ENCODE measurements around the gene LCMT1.

The LCMT1 gene

GRCh38 chr16:25078386-25078978 lies 33.1 kb upstream of the LCMT1 start:
- Histone ChIP-seq H3K27me3 (no peaks in the 10 kb centered on the region), H3K9ac (no peak overlapping the region), H3K27ac (no peak overlapping the region), H3K9me3 (peaks cover 5% of the 10 kb centered on the region; the same call in 1 of the 2 replicates), H4K20me1 (no peaks in the 10 kb centered on the region), H3K4me1 (no peaks in the 10 kb centered on the region), H3K4me3 (no peak overlapping the region), H3K36me3 (no peaks in the 10 kb centered on the region), H3K4me2 (no peak overlapping the region)
- TF ChIP-seq Cebpa-rat (IDR thresholded peaks at IDR 0.05), result no peak

GRCh38 chr16:25079637-25080378 lies 31.7 kb upstream of the LCMT1 start:
- no peaks in the 10 kb centered on the region for H3K36me3 ChIP-seq
- no peak overlapping the region for H3K27ac ChIP-seq
- H3K27me3 ChIP-seq, result no peaks in the 10 kb centered on the region
- H3K4me3 ChIP-seq, result no peak overlapping the region
- H3K4me1 ChIP-seq, result no peaks in the 10 kb centered on the region
- H4K20me1 ChIP-seq, result no peaks in the 10 kb centered on the region
- no peak for TF ChIP-seq Cebpa-rat (IDR thresholded peaks at IDR 0.05)
- H3K9ac ChIP-seq, result no peak overlapping the region
- H3K4me2 ChIP-seq, result no peak overlapping the region
- peaks cover 5% of the 10 kb centered on the region; the same call in 1 of the 2 replicates for H3K9me3 ChIP-seq

GRCh38 chr16:25080420-25081131 lies 31.0 kb upstream of the LCMT1 start:
- Histone ChIP-seq H3K4me3 (no peak overlapping the region), H3K27ac (no peak overlapping the region), H3K27me3 (no peaks in the 10 kb centered on the region), H3K4me2 (no peak overlapping the region), H3K4me1 (no peaks in the 10 kb centered on the region), H3K9ac (no peak overlapping the region), H3K9me3 (peaks cover 5% of the 10 kb centered on the region; the same call in 1 of the 2 replicates), H4K20me1 (no peaks in the 10 kb centered on the region), H3K36me3 (no peaks in the 10 kb centered on the region)
- TF ChIP-seq Cebpa-rat (IDR thresholded peaks at IDR 0.05), result no peak

- Histone ChIP-seq H4K20me1 (no peaks in the 10 kb centered on the region), H3K27ac (no peak overlapping the region), H3K9ac (no peak overlapping the region), H3K4me1 (no peaks in the 10 kb centered on the region), H3K36me3 (no peaks in the 10 kb centered on the region), H3K9me3 (peaks cover 5% of the 10 kb centered on the region; the same call in 1 of the 2 replicates), H3K4me3 (no peak overlapping the region), H3K4me2 (no peak overlapping the region), H3K27me3 (no peaks in the 10 kb centered on the region)
- TF ChIP-seq Cebpa-rat (IDR thresholded peaks at IDR 0.05), result no peak
These were observed 29.8 kb upstream of the LCMT1 start for GRCh38 chr16:25081702-25082101.

- Histone ChIP-seq H4K20me1 (no peaks in the 10 kb centered on the region), H3K9me3 (peaks cover 5% of the 10 kb centered on the region; the same call in 1 of the 2 replicates), H3K27me3 (no peaks in the 10 kb centered on the region), H3K4me3 (no peak overlapping the region), H3K36me3 (no peaks in the 10 kb centered on the region), H3K4me1 (no peaks in the 10 kb centered on the region), H3K9ac (no peak overlapping the region), H3K4me2 (no peak overlapping the region), H3K27ac (no peak overlapping the region)
- TF ChIP-seq Cebpa-rat (IDR thresholded peaks at IDR 0.05), result no peak
These were observed 28.5 kb upstream of the LCMT1 start for GRCh38 chr16:25083065-25083464.

- no peak overlapping the region for H3K4me2 ChIP-seq
- no peak overlapping the region for H3K9ac ChIP-seq
- no peak overlapping the region for H3K4me3 ChIP-seq
- no peaks in the 10 kb centered on the region for H3K27me3 ChIP-seq
- H3K36me3 ChIP-seq, result no peaks in the 10 kb centered on the region
- no peaks in the 10 kb centered on the region for H3K4me1 ChIP-seq
- H3K9me3 ChIP-seq, result 0 out of 2 replicates have a peak, but pooled peaks cover 4% of the 10 kb centered on the region
- no peak for TF ChIP-seq Cebpa-rat (IDR thresholded peaks at IDR 0.05)
- H3K27ac ChIP-seq, result no peak overlapping the region
- no peaks in the 10 kb centered on the region for H4K20me1 ChIP-seq
These were observed 27.8 kb upstream of the LCMT1 start for GRCh38 chr16:25083701-25084100.

- Histone ChIP-seq H3K27ac (no peak overlapping the region), H3K4me2 (no peak overlapping the region)
- no peak for TF ChIP-seq Cebpa-rat (IDR thresholded peaks at IDR 0.05)
These were observed 26.7 kb upstream of the LCMT1 start for GRCh38 chr16:25084797-25085196.

GRCh38 chr16:25087761-25088160 lies 23.8 kb upstream of the LCMT1 start:
- H4K20me1 ChIP-seq, result no peaks in the 10 kb centered on the region
- H3K9ac ChIP-seq, result no peak overlapping the region
- H3K4me1 ChIP-seq, result no peaks in the 10 kb centered on the region
- H3K27me3 ChIP-seq, result no peaks in the 10 kb centered on the region
- no peak overlapping the region for H3K4me2 ChIP-seq
- no peaks in the 10 kb centered on the region for H3K36me3 ChIP-seq
- H3K4me3 ChIP-seq, result no peak overlapping the region
- no peaks in the 10 kb centered on the region for H3K9me3 ChIP-seq
- H3K27ac ChIP-seq, result no peak overlapping the region
- TF ChIP-seq Cebpa-rat (IDR thresholded peaks at IDR 0.05), result no peak

More at GRCh38 chr16:25084797-25085196, 26.7 kb upstream of the LCMT1 start:
- no peaks in the 10 kb centered on the region for H3K4me1 ChIP-seq
- no peak overlapping the region for H3K9ac ChIP-seq
- H4K20me1 ChIP-seq, result no peaks in the 10 kb centered on the region
- H3K4me3 ChIP-seq, result no peak overlapping the region
- no peaks in the 10 kb centered on the region for H3K27me3 ChIP-seq
- no peaks in the 10 kb centered on the region for H3K36me3 ChIP-seq
- H3K9me3 ChIP-seq, result no peaks in the 10 kb centered on the region

- Histone ChIP-seq H3K4me3 (no peak overlapping the region), H3K9me3 (no peaks in the 10 kb centered on the region), H3K27ac (no peak overlapping the region), H3K36me3 (no peaks in the 10 kb centered on the region), H3K9ac (no peak overlapping the region), H3K4me1 (peaks cover 14% of the 10 kb centered on the region), H4K20me1 (no peaks in the 10 kb centered on the region), H3K27me3 (no peaks in the 10 kb centered on the region), H3K4me2 (no peak overlapping the region)
- TF ChIP-seq Cebpa-rat (IDR thresholded peaks at IDR 0.05), result no peak
These were observed 22.2 kb upstream of the LCMT1 start for GRCh38 chr16:25089351-25089750.

- H3K9ac ChIP-seq, result no peak overlapping the region
- peaks cover 19% of the 10 kb centered on the region for H3K4me1 ChIP-seq
- TF ChIP-seq Cebpa-rat (IDR thresholded peaks at IDR 0.05), result no peak
- no peaks in the 10 kb centered on the region for H3K27me3 ChIP-seq
- no peak overlapping the region for H3K4me2 ChIP-seq
- no peak overlapping the region for H3K27ac ChIP-seq
- H3K4me3 ChIP-seq, result no peak overlapping the region
- H3K36me3 ChIP-seq, result no peaks in the 10 kb centered on the region
- no peaks in the 10 kb centered on the region for H4K20me1 ChIP-seq
- no peaks in the 10 kb centered on the region for H3K9me3 ChIP-seq
These were observed 19.1 kb upstream of the LCMT1 start for GRCh38 chr16:25092441-25092840.
